Measurements from ENCODE around the gene SLIT1.

DNA sequence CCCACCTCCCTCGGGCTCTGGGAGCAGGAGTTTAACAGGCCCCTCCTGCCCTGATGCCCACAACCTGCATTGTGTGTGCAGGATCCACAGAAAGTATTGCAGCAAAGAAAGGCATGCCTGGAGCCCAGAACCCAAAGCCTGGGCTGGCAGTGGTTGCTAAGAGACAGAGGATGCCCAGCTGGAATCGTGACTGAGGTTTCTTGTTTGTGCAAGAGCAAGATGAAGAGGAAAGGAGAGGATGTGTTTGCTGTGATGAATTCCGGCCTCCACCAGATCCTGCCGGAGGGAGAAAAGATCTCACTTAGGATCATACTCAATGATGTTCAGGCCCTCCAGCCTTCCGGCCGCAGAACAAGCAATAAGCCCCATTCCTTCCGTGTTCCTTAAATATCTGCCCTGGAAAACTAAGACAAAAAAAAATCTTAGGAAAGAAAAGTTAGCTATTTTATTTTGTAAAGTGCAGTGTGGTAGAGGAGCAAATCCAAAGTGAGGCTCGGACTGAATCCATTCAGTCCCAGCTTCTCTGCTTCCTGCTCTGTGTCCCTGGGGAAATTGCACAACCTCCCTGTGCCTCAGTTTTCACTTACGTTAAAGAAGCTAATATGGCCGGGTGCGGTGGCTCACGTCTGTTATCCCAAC, 57.1 kb downstream of the SLIT1 start:
- TF ChIP-seq, protein P1, sequence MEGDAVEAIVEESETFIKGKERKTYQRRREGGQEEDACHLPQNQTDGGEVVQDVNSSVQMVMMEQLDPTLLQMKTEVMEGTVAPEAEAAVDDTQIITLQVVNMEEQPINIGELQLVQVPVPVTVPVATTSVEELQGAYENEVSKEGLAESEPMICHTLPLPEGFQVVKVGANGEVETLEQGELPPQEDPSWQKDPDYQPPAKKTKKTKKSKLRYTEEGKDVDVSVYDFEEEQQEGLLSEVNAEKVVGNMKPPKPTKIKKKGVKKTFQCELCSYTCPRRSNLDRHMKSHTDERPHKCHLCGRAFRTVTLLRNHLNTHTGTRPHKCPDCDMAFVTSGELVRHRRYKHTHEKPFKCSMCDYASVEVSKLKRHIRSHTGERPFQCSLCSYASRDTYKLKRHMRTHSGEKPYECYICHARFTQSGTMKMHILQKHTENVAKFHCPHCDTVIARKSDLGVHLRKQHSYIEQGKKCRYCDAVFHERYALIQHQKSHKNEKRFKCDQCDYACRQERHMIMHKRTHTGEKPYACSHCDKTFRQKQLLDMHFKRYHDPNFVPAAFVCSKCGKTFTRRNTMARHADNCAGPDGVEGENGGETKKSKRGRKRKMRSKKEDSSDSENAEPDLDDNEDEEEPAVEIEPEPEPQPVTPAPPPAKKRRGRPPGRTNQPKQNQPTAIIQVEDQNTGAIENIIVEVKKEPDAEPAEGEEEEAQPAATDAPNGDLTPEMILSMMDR (IDR thresholded peaks at IDR 0.05): no peak
- TF ChIP-seq POLR2A (IDR thresholded peaks at IDR 0.05): no peak
